Measurements from ENCODE around the gene GRIN2A. TPM values are rescaled to one million over a fixed set of nuclear protein-coding genes. Genes with fewer than 3 reads are reported as not detected.

Gene GRIN2A
- total and polyA plus RNA-seq, 2 donors (not counting 3 experiments of a cell fraction or from before 2014, with no cell fraction given) = not detected

DNA sequence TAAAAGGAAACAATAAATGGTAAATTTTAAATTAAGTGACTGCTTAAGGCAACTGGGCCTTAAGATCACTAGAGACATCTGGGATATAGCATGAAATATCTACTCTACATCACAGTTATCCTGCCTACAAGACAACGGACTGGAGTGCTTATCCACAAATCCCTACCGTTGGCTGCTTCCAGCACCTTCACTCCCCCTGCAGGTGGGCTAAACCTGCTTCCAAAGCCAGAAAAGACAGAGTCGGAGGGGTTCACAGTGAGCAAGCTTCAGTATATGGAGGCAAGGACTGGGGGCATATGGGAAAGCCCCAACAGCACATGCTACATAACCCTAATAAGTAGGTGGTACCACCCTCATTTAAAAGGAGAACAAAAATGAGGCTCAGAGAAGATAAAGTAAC lies 45.3 kb downstream of the GRIN2A start:
- H3K4me3 ChIP-seq (replicated peaks in 1 of 3; ENCODE audit: insufficient read depth in 1 of 3, low read depth in 1 of 3, low read length in 3 of 3) = no peak overlapping the region
- peaks cover 1% of the 10 kb centered on the region for H3K9me3 ChIP-seq (replicated peaks; ENCODE audit: control insufficient read depth, insufficient read depth, low read length)
- no peaks in the 10 kb centered on the region for H3K9me1 ChIP-seq (replicated peaks; ENCODE audit: control insufficient read depth, extremely low read depth, insufficient read depth, low read length)
- no TSS peak for BruUV-seq (replicated peaks)
- ChIA-PET CTCF (no interaction called here), POLR2A (no interaction called here)
- H3K27me3 ChIP-seq (ENCODE audit: control insufficient read depth in 2 of 2, insufficient read depth in 2 of 2, low read length in 2 of 2) = no peaks in the 10 kb centered on the region
- FAIRE-seq (no peak), DNase-seq (ENCODE audit: low read depth, low spot score) (no peak)
- intact Hi-C loops (cut with micrococcal nuclease) = no loop called here
- no peak overlapping the region for H3K27ac ChIP-seq (ENCODE audit: insufficient read depth, low read depth, low read length)
- H3K4me1 ChIP-seq (ENCODE audit: control insufficient read depth, extremely low read depth, insufficient read depth, low read length) = no peaks in the 10 kb centered on the region
- no peaks in the 10 kb centered on the region for H3K36me3 ChIP-seq (ENCODE audit: control insufficient read depth in 2 of 2, extremely low read depth in 1 of 2, insufficient read depth in 2 of 2, low read length in 2 of 2)
- H4K20me1 ChIP-seq (replicated peaks; ENCODE audit: control insufficient read depth, extremely low read depth, insufficient read depth, low read length) = no peaks in the 10 kb centered on the region
- no peaks in the 10 kb centered on the region for H3K79me2 ChIP-seq (ENCODE audit: control insufficient read depth, insufficient read depth, low read length)
- H3K4me2 ChIP-seq (ENCODE audit: insufficient read depth, low read length) = no peak overlapping the region
- H3K9ac ChIP-seq (replicated peaks; ENCODE audit: extremely low read depth, insufficient read depth, low read length) = no peak overlapping the region
- dilution Hi-C loops (cut with MboI; ENCODE audit: extremely low pct_ligation_motif_present, low sequenced_read_pairs) = no loop called here
- H2AFZ ChIP-seq (ENCODE audit: low read depth, low read length) = no peak overlapping the region
- TF ChIP-seq, protein P1, sequence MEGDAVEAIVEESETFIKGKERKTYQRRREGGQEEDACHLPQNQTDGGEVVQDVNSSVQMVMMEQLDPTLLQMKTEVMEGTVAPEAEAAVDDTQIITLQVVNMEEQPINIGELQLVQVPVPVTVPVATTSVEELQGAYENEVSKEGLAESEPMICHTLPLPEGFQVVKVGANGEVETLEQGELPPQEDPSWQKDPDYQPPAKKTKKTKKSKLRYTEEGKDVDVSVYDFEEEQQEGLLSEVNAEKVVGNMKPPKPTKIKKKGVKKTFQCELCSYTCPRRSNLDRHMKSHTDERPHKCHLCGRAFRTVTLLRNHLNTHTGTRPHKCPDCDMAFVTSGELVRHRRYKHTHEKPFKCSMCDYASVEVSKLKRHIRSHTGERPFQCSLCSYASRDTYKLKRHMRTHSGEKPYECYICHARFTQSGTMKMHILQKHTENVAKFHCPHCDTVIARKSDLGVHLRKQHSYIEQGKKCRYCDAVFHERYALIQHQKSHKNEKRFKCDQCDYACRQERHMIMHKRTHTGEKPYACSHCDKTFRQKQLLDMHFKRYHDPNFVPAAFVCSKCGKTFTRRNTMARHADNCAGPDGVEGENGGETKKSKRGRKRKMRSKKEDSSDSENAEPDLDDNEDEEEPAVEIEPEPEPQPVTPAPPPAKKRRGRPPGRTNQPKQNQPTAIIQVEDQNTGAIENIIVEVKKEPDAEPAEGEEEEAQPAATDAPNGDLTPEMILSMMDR (IDR thresholded peaks at IDR 0.05; ENCODE audit: extremely low read depth in 1 of 2, insufficient read depth in 1 of 2, low read depth in 1 of 2, low read length in 2 of 2) = no peak
- TF ChIP-seq POLR2A (IDR thresholded peaks at IDR 0.05; ENCODE audit: low read depth, low read length) (no peak), GATA2 (IDR thresholded peaks at IDR 0.05; ENCODE audit: insufficient read depth, insufficient read length, low read depth, low read length) (no peak), MYC (IDR thresholded peaks at IDR 0.05; ENCODE audit: low read depth, low read length) (no peak), POLR2AphosphoS5 (IDR thresholded peaks at IDR 0.05; ENCODE audit: insufficient read depth, low read depth, low read length) (no peak)

DNA sequence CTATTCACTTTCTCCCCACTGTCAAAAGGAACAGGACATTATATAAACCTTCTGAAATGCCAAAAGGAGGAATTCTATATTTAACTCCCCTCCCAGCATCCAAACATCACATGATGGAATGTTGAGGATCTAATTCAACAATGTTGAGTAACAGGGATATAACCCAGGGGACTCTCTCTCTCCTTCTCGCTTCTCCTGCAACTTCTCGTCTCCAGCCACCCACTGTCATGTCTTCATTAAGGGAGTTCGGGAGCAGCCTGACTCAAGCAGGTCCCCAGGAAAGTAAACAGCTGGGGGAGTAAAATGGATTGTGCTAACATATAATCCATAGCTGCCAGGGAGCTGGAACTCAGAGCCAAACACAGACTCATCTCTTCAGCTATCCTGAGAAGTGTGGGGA lies 51.7 kb downstream of the GRIN2A start:
- POLR2A ChIA-PET = no interaction called here
- no peaks in the 10 kb centered on the region for H3K36me3 ChIP-seq (ENCODE audit: control insufficient read depth in 2 of 2, extremely low read depth in 1 of 2, insufficient read depth in 2 of 2, low read length in 2 of 2)
- H3K9me3 ChIP-seq (replicated peaks; ENCODE audit: control insufficient read depth, insufficient read depth, low read length) = peaks cover 4% of the 10 kb centered on the region
- DNase-seq (ENCODE audit: low read depth, low spot score) = no peak
- dilution Hi-C loops (cut with MboI; ENCODE audit: extremely low pct_ligation_motif_present, low sequenced_read_pairs) = no loop called here
- TF ChIP-seq FOS (IDR thresholded peaks at IDR 0.05; ENCODE audit: borderline replicate concordance, insufficient read depth, low read length) (no peak), POLR2A (IDR thresholded peaks at IDR 0.05; ENCODE audit: low read depth, low read length) (no peak), JUN (IDR thresholded peaks at IDR 0.05; ENCODE audit: borderline replicate concordance, insufficient read depth, insufficient read length, low read depth) (no peak)
- no peak overlapping the region for H2AFZ ChIP-seq (ENCODE audit: low read depth, low read length)
- no peaks in the 10 kb centered on the region for H3K9me1 ChIP-seq (replicated peaks; ENCODE audit: control insufficient read depth, extremely low read depth, insufficient read depth, low read length)
- no peak overlapping the region for H3K4me2 ChIP-seq (ENCODE audit: insufficient read depth, low read length)
- BruUV-seq (replicated peaks) = no TSS peak
- no peak overlapping the region for H3K27ac ChIP-seq (ENCODE audit: insufficient read depth, low read depth, low read length)
- H3K4me3 ChIP-seq (replicated peaks in 1 of 3; ENCODE audit: insufficient read depth in 1 of 3, low read depth in 1 of 3, low read length in 3 of 3) = no peak overlapping the region
- no peaks in the 10 kb centered on the region for H3K27me3 ChIP-seq (ENCODE audit: control insufficient read depth in 2 of 2, insufficient read depth in 2 of 2, low read length in 2 of 2)
- no peak for FAIRE-seq
- no peaks in the 10 kb centered on the region for H3K4me1 ChIP-seq (ENCODE audit: control insufficient read depth, extremely low read depth, insufficient read depth, low read length)
- H3K9ac ChIP-seq (replicated peaks; ENCODE audit: extremely low read depth, insufficient read depth, low read length) = no peak overlapping the region
- intact Hi-C loops (cut with micrococcal nuclease) = no loop called here
- H3K79me2 ChIP-seq (ENCODE audit: control insufficient read depth, insufficient read depth, low read length) = no peaks in the 10 kb centered on the region
- CTCF ChIA-PET = no interaction called here
- H4K20me1 ChIP-seq (replicated peaks; ENCODE audit: control insufficient read depth, extremely low read depth, insufficient read depth, low read length) = no peaks in the 10 kb centered on the region
